Activated CD4-positive, alpha-beta T cell treated with anti-CD3 and anti-CD28 coated beads for 48 hours (primary cell): Measurements from ENCODE around the gene CHMP6.
A peak's percentile ranks its signal among the peaks of the same experiment; 100 is the strongest.
"Not testable (repeated sequence)": the region's sequence is repeated elsewhere in the genome, so short reads cannot be mapped to it uniquely, and the experiment has no call there.

Experiments
- DNase-seq: peaks from one replicate; pipeline ENCODE4 v3.0.0-alpha.2; 2020

CHMP6 gene

DNA sequence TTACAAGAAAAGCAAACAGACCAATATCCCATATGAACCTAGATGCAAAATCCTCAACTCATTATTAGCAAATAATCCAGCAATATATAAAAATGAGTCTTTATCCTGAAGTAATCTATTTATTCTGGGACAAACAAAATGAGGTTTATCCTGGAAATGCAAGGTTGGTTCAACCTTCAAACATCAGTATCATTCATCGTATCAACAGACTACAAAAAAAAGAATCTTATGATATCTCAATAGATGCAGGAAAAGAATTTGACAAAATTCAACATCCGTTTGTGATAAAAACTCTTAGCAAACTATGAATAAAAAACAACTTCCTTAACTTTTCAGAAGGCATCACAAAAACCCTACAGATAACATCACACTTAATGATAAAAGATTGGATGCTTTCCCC is 24.9 kb downstream of the CHMP6 start:
- no peak for DNase-seq

DNA sequence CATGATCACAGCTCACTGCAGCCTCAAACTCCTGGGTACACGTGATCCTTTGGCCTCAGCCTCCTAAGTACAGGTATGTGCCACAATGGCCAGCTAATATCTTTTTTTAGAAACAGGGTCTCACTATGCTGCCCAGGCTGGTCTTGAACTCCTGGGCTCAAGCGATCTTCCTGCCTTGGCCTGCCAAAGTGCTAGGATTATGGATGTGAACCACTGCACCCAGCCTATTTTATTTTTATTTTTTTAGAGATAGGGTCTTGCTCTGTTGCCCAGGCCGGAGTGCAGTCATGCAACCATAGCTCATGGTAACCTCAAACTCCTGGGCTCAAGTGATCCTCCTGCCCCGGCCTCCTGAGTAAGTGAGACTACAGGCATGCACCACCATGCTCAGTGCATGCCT is 25.7 kb downstream of the CHMP6 start:
- DNase-seq = not testable (repeated sequence)

DNA sequence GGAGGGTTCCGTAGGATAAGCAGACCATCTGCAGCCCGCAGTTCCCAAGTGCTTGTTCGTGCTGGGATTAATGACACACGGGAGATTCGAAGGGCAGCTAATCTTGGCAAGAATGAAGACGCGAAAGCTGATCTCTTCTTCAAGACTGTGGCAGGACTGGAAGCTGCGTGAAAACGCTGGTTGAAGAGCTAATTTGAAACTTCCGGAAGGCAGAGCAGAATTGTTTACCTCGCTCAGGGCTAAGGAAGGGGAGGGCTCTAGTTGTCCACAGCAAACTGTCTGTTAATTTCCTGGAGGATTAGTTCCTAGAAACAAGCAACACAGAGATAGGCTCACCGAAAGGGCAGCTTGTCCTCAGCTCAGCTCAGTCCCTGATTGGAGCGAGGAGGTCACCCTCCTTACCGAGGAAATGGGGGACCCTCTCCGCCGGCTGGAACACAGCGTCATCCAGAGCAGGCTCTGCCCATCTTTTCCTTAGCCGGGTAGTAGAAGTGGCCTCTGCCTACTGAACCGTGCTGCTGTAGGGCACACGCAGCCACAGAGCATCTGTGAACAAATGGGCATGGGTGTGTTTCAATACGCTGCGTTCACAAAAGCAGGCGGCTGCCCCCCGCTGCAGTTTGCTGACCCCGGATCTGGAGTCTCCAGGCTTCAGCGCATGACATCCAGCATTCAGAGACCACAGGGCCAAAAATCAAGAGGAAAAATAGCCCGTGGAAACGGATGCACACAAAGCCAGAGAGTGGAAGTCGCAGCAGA is 26.6 kb downstream of the CHMP6 start:
- DNase-seq = peak; percentile 25

DNA sequence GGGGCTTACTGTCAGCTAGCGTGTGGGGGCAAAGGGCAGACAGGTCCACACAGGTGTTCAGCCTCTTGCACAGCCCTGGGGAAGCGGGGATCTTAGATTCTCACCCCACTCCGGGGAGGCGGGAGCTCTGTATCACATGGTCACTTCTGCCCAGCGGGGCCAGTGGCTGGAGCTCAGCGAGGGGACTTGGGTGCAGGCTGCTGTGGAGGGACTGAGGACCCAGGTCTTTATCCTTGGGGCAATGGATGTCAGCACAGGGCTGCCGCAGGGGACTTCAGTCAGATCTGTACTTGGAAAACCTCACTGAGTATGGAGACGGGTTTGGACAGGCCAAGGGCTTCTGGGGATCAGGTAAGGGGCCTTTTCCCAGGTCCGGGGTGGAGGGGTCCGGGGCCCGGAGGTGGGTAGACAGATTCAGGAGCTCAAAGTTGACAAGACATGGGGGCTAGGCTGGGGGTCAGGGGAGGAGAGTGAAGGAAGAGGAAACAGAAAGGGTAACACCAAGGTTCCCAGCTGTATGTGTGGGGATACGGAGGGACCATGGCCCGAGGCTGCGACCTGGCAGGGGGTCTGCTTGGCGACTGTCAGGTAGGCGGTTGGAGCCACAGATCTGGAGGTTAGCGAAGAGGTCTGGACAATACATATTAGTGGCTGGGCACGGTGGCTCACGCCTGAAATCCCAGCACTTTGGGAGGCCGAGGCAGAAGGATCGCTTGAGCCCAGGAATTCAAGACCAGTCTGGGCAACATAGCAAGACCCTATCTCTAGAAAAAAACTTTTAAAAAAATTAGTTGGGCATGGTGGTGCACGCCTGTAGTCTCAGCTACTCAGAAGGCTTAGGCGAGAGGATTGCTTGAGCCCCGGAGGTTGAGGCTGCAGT is 28.2 kb downstream of the CHMP6 start:
- DNase-seq = no peak

DNA sequence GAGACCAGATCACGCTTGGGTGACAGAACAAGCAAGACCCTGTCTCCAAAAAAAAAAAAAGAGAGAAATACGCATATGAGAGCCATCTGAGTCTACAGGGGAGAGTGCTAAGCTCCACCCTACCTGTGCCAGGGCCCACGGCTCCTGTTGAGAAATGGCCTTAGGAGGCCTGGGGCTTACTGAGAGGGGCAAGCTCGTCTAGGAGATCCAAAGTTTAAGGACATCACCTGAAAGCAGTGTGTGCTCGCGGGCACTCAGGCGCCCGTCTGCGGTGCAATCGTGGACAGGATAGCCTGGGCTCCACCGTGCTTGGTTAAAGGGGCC is 28.8 kb downstream of the CHMP6 start:
- DNase-seq = no peak

DNA sequence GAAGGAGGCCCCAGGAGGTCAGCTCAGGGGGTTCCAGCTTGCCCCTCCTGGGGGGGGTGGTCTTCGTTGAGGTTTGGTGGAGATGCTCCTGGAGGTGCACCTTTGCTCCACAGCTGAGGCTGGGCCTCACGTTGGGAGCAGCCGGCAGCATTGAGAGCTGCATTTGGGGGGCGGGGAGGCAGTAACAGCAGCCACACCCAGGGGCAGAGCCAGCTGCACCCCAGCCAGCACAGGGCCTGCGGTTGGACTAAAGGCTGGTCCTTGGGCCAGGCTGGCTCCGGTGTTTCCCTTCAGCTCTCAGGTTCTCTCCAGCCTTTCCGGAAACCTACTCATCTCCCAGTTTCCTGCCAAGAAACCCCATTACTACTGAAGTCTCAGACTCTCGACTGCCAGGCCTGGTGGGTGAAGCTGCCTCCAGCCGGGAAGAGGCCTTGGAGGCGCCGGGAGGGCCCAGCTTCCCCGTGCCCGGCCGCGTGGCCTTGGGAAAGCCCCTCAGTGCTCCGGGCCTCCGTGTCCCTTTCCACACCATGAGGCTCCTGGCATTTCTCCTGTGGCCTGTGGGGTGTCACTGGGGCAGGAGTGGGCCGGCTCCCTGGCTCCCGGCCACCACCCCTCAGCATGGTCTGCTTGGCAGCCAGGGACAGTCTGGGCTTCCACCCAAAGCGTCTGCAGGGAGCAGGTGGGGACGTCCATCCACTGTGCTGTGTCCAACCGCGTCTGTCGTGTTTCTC is 29.3 kb downstream of the CHMP6 start:
- DNase-seq = no peak

DNA sequence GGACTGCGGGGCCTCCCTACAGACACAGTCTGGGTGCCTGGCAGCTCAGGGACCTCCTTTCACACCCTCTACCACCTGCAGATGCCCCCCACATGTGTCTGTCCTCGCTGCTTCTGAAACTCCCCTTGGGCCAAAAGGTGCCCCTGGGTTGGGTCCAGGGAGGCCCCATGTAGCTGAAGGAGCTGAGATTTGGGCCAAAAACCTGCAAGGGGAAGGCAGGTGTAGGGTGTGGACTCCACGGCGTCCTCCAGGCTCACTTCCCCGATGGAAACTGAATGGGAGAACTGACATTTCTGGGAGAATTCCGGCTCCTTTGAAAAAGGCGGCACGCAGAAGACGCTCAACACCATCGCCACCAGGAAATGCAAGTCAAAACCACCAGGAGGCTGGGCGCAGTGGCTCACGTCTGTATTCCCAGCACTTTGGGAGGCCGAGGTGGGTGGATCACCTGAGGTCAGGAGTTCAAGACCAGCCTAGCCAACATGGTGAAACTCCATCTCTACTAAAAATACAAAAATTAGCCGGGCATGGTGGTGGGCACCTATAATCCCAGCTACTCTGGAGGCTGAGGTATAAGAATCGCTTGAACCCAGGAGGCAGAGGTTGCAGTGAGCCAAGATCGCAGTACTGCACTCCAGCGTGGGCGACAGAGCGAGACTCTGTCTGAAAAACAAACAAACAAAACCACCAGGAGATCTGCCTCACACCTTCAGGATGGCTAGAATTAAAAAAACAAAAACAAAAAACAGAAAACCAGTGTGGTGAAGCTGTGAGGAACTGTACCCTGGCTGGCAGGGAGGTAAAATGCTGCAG is 30.1 kb downstream of the CHMP6 start:
- no peak for DNase-seq

DNA sequence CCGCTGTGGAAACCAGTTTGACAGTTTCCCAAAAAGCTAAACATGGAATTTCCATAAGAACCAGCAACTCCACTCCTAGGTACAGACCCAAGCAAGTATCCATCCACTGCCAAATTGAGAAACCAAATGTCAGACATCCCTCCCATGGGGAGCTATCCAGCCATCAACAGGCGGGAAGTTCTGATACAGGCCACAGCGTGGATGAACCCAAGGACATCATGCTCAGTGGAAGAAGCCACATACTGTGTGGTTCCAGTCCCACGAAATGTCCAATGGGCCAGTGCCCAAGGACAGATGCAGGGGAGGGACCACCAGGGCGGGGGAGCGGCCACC is 30.7 kb downstream of the CHMP6 start:
- no peak for DNase-seq

DNA sequence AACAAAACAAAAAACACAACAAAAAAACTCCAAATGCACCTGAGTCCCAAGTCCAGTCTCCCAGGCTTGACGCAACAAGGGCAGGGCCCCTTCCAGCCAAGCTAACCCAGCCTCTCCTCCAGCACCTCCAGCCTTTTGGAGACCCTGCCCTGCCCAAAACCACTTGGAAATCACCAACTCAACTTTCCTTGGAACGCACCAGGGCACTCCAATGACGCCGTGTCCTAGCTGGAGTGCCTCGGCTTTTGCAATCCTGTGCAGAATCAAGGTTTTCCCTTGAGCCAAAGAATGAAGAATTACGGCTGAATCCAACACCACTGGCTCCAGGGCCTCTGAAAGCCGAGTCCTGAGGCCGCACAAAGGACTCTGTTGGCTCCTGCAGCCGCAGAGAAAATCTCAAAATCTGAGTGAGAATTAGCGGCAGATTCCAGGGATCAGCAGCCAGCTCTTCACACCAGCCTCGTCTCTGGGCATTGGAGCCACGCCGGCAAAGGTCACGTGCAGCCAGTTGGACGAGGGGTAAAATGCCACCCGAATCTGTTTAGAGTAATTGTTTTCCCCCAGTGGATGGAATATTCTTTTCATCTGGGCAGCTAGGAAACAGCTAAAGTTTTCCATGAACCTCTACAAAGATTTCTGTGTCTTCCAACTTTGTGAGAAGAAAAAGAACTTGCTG is 33.6 kb downstream of the CHMP6 start:
- no peak for DNase-seq

DNA sequence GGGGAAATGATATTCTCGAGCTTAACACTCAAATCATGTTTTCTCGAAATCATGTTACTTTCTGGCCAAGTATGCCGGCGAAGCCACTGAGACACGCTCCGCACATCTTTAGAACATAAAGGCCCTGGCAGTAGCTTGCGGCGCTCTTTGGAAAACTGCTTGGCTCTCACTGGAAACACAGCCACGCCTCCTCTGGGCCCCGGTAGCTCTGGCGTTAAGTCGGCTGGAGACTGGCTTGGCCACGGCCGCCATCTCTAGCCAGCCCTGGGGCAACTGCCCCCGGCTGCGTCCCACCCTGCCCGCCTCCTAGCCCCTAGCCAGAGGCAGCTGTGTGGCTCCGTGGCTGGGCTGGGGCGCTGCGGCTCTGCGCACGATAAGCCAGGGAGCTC is 34.1 kb downstream of the CHMP6 start:
- no peak for DNase-seq

DNA sequence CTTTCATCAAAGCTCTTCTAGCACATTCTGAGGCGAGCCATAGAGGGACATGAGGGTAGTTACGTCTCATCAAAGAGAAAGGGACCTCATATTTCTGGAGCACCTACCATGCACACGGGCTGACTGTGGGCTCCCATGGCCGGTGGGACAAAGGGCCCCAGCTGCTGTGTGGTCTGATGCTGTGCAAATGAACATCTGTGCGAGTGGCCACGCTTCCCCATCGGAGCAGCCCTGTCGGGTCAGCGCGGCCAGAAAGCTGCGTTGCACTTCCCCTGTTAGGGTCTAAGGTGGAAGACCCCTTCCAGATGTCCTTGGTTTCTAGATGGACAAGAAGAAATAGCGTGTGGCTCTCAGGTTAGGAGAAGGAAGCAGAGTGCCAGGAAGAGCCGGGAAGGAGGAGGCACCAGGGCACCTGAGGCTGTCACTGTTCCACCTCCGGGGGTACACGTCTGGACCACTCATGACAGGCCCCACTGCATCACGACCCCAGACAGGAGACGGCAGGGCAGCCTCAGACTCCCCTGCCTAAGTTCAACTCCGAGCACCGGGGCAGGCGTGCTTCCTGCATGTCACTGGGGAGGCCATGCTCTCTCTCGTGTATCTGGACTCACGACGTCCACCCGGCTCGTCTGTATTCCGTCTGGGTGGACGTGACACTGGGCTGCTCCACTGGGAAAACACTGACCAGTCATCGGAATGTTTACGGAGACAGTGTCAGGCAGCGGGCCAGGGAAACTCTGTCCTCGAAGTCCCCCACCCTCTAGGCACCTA is 34.8 kb downstream of the CHMP6 start:
- DNase-seq = no peak

DNA sequence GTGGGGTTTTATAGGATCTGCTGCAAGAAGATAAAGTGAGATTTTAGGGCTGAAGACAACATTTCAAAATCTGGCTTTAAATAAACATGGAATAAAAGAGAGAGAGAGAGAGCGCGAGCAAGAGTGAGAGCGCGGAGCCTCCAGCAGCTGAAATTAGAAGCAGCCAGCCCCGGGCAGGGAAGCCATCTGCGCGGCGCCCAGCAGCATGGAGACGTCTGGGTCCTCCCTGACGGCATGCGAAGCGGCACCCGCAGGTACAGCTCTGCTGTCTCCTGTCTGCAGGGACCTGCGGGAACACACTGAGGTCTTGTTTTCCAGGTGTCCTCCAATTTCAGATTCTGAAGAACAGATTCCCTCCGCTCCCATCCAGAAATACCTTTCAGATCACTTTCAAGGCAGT is 35.4 kb downstream of the CHMP6 start:
- no peak for DNase-seq

DNA sequence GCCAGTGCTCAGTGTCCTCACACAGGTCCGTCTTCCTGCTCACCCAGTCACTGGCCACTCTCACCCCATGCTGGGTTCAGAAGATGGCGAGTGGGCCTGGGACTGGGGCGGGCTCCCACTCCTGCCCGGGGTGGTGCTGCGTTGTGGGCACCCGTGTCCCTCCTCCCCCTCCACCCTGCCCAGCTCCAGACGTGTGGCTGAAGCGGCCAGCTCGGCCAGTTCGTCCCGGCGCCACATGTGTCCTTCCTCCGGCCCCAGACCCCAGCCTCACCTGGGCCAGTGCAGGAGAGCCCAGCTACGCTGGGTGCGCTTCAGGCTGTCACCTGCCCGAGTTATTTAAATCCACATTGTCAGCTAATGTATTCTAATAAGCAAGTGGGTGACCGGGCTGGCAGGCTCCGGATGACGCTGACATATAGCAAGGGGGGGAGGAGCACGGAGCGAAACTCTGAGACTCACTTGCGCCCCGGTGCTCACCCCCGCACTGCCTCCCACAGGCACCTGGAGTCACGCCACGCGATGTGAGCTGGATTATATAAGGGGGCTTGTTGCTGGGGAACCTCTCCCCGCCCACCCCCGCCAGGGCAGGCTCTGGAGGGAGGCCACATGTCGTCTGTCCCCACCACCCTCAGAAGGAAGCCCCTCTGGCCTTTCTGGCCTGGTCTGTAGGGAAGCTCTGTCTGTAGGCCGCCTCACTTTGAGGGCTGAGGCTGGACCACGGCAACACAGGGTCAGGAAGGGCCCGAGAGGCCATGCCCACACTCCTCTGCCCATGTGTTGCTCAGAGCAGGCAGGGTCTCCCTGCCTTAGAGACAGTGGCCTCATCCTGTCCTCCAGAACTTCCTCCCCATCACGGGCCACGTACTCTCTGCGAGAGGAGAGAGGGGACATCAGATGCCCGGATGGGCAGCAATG is 36.2 kb downstream of the CHMP6 start:
- peak; percentile 24 for DNase-seq

DNA sequence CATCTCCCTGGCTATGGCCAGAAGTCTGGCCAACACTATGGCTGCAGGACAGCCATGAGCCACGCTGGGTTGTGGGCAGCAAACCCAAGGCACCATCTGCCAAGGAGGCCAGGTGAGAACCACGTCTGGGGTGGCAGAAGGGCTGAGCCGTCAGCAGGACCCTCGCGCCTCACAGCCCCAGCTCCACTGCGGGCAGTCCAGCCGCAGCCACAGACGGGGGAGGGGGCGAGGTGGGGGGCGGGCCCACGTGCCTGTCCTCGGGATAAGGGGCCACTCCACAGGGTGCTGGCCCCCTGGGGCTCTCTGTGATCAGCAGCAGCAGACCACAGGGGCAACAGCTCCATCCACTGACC is 36.8 kb downstream of the CHMP6 start:
- no peak for DNase-seq

DNA sequence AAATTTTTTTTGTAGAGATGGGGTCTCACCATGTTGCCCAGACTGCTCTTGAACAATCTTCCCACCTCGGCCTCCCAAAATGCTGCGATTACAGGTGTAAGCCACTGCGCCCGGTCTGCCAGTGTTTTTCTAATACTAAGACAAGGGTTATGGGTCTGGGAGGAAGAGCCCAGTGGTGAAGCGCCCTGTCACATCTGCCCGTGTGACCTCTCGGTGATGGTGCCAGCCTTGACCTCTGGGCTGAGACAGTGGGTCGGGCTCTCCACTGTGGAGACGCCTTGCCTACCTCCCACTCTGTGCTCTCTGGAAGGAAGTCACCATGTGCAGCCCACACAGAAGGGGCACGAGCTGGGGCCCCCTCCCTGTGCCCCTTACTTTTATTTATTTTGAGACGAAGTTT is 38.2 kb downstream of the CHMP6 start:
- DNase-seq = no peak

DNA sequence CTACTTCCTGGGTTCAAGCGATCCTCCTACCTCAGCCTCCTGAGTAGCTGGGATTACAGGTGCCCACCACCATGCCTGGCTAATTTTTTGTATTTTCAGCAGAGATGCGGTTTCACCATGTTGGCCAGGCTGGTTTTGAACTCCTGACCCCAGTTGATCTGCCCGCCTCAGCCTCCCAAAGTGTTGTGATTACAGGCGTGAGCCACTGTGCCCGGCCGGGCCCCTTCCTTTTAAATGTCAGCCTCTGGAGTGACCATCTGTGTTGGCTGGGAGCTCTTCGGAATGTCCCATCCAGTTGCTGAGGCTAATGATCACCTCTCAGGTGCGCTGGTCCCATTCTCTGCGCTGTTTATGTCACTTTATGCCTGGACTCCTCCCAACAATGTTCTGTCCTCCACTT is 38.7 kb downstream of the CHMP6 start:
- not testable (repeated sequence) for DNase-seq

DNA sequence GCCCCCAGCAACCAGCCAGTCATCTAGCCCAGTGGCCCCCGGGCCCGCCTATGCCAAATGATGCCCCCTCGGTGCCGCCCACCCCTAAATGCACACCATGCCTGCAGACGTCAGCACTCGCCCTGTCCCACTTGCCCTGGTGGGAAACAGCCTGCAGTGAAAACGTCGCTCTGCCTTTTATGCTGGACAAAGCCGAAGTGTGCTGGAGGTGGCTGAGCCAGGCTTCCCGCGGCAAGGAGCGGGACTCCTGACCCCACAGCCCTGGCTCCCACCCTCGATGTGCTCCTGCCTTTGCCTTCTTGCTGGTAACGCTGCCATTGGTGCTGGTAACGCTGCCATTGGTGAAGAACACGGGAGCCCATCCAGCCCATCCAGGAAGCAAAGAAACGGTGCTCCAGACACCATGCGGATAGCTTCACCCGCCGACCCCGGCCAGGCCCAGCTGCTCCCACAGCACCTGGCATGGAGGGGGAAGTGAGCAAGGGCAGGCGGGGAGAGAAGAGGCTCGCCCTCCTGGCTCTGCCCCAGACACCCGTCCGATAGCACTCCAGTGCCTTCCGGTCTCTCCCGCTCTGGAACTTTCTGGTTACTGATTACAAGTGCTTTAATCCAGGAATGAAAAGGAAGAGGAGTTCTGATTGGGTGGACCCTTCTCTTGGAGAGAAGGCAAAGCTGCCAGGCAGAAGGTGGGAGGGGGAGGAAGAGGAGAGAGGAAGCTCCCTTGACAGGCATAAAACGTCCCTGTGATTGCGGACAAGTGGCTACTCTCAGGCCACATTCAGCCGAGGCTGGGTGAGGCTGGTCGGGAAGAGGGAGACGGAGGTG is 39.3 kb downstream of the CHMP6 start:
- DNase-seq = no peak

DNA sequence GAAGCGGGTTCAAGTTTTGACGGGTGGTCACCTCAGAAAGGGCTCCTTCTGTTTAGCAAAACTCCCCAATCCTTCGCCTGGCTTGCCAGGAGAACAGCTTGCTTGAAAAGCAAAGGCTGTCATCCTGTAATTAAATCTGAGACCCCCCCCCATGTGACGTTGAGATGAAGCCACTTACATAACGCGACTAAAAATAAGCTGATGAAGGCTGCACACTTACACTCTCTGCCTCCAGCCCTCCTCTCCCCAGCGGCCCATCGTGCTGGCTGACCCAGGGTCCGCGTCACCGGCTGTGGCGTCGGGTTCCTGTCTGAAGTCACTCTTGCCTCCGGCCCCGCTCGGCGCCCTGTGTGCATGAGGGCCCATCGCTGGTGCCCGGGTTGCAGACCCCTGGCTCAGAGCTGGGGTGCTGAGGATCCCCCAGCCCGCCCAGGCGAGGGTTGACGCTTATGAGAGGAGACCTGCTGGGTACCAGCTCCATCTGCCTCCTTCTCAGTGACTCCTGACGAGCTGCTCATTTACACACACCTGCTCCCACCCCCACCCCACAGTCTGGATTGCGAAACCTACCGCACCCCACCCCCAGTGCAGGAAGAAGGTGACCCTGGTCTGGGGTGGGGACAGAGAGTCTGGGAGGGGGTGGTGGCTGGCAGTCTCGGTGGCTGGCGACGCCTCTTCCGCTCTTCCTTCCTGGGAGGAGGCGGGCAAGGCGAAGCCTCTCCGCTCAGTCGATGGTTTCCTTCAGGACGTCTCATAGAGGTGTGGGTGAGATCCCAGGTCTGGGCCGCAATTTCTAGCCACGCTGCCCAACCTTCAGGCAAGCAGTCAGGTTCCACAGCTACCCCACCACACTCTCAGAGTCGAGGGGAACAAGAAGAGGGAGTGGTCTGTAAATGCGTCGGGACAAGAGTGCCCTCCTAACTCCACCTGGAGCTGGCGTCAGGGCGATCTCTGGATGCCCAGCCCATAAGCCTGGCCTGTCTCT is 40.2 kb downstream of the CHMP6 start:
- DNase-seq = no peak
